ENCODE measurements around the gene PPP1R14B.

DNA sequence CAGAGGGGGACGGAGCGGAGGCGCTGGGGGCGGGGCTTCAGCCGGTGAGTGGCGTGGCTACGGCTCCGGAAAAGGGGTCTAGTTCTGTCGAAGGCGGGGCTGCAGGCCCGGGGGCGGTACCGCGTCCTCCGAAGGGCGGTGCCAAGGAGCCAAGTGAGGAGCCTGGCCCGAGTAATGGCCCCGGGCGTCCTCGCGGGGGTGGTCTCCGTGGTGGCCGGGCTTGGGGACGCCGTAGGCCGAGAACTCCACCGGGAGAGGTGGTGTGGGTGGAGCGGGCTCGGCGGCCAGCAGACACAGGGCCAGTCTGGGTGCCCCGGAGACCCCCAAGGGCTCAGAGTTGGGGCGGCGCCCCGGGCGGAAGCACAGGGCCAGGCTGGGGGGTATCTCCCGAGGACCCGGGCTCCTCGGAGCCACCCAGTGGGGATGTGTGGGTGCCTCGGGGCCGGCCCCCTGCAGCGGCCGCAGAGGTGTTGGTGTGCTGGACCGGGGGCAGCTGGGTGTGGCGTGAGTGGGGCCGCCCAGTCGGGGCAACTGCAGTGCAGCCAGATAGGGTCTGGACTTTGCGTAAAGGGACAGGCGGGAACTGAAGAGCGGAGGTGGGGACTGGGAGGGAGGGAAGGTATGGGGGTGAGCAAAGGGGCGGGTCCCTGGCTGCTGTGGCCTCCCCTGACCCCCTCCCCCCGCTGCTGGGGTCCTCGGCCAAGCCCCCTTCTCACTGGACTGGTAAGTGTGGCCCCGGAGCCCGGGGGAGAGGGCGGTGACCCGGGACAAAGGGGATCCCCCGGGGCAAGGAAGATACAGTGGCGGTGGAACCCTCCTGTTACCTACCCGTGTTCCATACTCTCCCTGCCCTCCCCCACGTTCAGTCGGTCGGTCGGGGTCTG lies 5.0 kb downstream of the PPP1R14B start:
- TF ChIP-seq, protein P1, sequence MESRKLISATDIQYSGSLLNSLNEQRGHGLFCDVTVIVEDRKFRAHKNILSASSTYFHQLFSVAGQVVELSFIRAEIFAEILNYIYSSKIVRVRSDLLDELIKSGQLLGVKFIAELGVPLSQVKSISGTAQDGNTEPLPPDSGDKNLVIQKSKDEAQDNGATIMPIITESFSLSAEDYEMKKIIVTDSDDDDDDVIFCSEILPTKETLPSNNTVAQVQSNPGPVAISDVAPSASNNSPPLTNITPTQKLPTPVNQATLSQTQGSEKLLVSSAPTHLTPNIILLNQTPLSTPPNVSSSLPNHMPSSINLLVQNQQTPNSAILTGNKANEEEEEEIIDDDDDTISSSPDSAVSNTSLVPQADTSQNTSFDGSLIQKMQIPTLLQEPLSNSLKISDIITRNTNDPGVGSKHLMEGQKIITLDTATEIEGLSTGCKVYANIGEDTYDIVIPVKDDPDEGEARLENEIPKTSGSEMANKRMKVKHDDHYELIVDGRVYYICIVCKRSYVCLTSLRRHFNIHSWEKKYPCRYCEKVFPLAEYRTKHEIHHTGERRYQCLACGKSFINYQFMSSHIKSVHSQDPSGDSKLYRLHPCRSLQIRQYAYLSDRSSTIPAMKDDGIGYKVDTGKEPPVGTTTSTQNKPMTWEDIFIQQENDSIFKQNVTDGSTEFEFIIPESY (IDR thresholded peaks at IDR 0.05) = no peak
- TF ChIP-seq, protein P2, sequence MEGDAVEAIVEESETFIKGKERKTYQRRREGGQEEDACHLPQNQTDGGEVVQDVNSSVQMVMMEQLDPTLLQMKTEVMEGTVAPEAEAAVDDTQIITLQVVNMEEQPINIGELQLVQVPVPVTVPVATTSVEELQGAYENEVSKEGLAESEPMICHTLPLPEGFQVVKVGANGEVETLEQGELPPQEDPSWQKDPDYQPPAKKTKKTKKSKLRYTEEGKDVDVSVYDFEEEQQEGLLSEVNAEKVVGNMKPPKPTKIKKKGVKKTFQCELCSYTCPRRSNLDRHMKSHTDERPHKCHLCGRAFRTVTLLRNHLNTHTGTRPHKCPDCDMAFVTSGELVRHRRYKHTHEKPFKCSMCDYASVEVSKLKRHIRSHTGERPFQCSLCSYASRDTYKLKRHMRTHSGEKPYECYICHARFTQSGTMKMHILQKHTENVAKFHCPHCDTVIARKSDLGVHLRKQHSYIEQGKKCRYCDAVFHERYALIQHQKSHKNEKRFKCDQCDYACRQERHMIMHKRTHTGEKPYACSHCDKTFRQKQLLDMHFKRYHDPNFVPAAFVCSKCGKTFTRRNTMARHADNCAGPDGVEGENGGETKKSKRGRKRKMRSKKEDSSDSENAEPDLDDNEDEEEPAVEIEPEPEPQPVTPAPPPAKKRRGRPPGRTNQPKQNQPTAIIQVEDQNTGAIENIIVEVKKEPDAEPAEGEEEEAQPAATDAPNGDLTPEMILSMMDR (IDR thresholded peaks at IDR 0.05; ENCODE audit: low read depth, low read length, missing input control) = no peak
- TF ChIP-seq, protein P3, sequence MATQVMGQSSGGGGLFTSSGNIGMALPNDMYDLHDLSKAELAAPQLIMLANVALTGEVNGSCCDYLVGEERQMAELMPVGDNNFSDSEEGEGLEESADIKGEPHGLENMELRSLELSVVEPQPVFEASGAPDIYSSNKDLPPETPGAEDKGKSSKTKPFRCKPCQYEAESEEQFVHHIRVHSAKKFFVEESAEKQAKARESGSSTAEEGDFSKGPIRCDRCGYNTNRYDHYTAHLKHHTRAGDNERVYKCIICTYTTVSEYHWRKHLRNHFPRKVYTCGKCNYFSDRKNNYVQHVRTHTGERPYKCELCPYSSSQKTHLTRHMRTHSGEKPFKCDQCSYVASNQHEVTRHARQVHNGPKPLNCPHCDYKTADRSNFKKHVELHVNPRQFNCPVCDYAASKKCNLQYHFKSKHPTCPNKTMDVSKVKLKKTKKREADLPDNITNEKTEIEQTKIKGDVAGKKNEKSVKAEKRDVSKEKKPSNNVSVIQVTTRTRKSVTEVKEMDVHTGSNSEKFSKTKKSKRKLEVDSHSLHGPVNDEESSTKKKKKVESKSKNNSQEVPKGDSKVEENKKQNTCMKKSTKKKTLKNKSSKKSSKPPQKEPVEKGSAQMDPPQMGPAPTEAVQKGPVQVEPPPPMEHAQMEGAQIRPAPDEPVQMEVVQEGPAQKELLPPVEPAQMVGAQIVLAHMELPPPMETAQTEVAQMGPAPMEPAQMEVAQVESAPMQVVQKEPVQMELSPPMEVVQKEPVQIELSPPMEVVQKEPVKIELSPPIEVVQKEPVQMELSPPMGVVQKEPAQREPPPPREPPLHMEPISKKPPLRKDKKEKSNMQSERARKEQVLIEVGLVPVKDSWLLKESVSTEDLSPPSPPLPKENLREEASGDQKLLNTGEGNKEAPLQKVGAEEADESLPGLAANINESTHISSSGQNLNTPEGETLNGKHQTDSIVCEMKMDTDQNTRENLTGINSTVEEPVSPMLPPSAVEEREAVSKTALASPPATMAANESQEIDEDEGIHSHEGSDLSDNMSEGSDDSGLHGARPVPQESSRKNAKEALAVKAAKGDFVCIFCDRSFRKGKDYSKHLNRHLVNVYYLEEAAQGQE (IDR thresholded peaks at IDR 0.05) = peak; percentile 31
- no peak for TF ChIP-seq TAF1 (conservative IDR thresholded peaks at IDR 0.05)
- no peak for TF ChIP-seq RAD21 (IDR thresholded peaks at IDR 0.05)
- no peak for TF ChIP-seq FOXA1 (IDR thresholded peaks at IDR 0.05)
- TF ChIP-seq RXRA (IDR thresholded peaks at IDR 0.05) = peak in 1 of 2 donors; percentile 44
- TF ChIP-seq GABPA (IDR thresholded peaks at IDR 0.05 in 1 of 2, conservative IDR thresholded peaks at IDR 0.05 in 1 of 2) = no peak
- TF ChIP-seq JUND (IDR thresholded peaks at IDR 0.05) = peak in 1 of 2 donors; percentile 9
